Endothelial cell of umbilical vein (primary cell): Measurements from ENCODE around the gene DENND1A.

Experiments used
- EZH2 ChIP-seq: IDR thresholded peaks from 2 replicates; pipeline ENCODE4 v1.6.1; 2012; ENCODE audit warnings: borderline replicate concordance, low read depth, mild to moderate bottlenecking, moderate library complexity, low read length, inconsistent platforms; ENCODE audit not compliant: severe bottlenecking
- FOS ChIP-seq: IDR thresholded peaks from 2 replicates; pipeline ENCODE4 v1.6.1; 2011; ENCODE audit warnings: mild to moderate bottlenecking, low read length, moderate library complexity, borderline replicate concordance; ENCODE audit not compliant: insufficient read depth
- JUN ChIP-seq: IDR thresholded peaks from 2 replicates; pipeline ENCODE4 v1.6.1; 2011; ENCODE audit warnings: borderline replicate concordance, low read depth; ENCODE audit not compliant: insufficient read length, insufficient read depth
- MYC ChIP-seq: IDR thresholded peaks from one replicate; pipeline ENCODE4 v1.6.1; 2011; ENCODE audit warnings: mild to moderate bottlenecking, low read depth, low read length
- POLR2A ChIP-seq: IDR thresholded peaks from 2 replicates; pipeline ENCODE4 v1.6.1; 2012; ENCODE audit warnings: low read depth, mild to moderate bottlenecking, control low read depth, low read length
- TF ChIP-seq, protein P1 (sequence below), 2 donors: IDR thresholded peaks; 1 replicate in 1 of 2; 2 replicates in 1 of 2; pipeline ENCODE4 v1.5.1; 2011; ENCODE audit warnings: low read length in 2 of 2, mild to moderate bottlenecking in 2 of 2, moderate library complexity in 2 of 2, control low read depth in 1 of 2, inconsistent platforms in 1 of 2, low read depth in 1 of 2; ENCODE audit not compliant: insufficient read depth in 1 of 2; ENCODE audit errors: extremely low read depth in 1 of 2
- TF ChIP-seq, protein P2 (sequence below): IDR thresholded peaks from 2 replicates; pipeline ENCODE4 v1.6.1; 2011; ENCODE audit not compliant: insufficient read depth, insufficient read length

DNA sequence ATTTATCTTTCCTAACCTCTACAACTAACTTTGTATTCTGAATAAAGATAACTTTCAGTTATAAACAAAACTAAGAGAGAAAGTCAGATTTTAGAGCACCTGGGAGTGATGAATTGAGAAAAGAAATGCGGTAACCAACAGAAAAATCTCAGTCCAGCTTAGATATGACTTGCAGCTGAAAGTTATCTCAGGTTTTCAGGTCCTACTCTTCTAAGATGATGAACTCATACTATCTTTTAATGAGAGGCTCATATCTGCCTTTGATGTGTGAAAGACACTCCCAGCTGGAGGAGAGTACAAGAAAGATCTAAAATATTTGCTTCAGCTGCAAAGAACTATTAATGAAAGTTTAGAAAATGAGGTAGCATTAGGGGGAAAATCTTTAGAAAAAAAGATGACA is 190.5 kb downstream of the DENND1A start:
- TF ChIP-seq MYC (no peak), EZH2 (no peak), FOS (no peak), JUN (no peak), POLR2A (no peak)
- TF ChIP-seq, protein P1, sequence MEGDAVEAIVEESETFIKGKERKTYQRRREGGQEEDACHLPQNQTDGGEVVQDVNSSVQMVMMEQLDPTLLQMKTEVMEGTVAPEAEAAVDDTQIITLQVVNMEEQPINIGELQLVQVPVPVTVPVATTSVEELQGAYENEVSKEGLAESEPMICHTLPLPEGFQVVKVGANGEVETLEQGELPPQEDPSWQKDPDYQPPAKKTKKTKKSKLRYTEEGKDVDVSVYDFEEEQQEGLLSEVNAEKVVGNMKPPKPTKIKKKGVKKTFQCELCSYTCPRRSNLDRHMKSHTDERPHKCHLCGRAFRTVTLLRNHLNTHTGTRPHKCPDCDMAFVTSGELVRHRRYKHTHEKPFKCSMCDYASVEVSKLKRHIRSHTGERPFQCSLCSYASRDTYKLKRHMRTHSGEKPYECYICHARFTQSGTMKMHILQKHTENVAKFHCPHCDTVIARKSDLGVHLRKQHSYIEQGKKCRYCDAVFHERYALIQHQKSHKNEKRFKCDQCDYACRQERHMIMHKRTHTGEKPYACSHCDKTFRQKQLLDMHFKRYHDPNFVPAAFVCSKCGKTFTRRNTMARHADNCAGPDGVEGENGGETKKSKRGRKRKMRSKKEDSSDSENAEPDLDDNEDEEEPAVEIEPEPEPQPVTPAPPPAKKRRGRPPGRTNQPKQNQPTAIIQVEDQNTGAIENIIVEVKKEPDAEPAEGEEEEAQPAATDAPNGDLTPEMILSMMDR (IDR thresholded peaks at IDR 0.05; ENCODE audit: extremely low read depth in 1 of 2, insufficient read depth in 1 of 2, low read depth in 1 of 2, low read length in 2 of 2): no peak
- TF ChIP-seq, protein P2, sequence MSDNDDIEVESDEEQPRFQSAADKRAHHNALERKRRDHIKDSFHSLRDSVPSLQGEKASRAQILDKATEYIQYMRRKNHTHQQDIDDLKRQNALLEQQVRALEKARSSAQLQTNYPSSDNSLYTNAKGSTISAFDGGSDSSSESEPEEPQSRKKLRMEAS: no peak
